PC-9 (cell line): ENCODE data around the gene SASH1.

Experiments used
- CTCF ChIP-seq: fragments of 200-600 bp; sonication (generic); conservative IDR thresholded peaks from 2 replicates; pipeline ENCODE4 v1.6.1; 2017; ENCODE audit warnings: mixed run types, antibody characterized with exemption, mild to moderate bottlenecking, moderate library complexity
- EZH2 ChIP-seq: fragments of 200-600 bp; sonication (generic); IDR thresholded peaks from 2 replicates; pipeline ENCODE4 v1.8.0; 2017; ENCODE audit warnings: antibody characterized with exemption, low read depth

DNA sequence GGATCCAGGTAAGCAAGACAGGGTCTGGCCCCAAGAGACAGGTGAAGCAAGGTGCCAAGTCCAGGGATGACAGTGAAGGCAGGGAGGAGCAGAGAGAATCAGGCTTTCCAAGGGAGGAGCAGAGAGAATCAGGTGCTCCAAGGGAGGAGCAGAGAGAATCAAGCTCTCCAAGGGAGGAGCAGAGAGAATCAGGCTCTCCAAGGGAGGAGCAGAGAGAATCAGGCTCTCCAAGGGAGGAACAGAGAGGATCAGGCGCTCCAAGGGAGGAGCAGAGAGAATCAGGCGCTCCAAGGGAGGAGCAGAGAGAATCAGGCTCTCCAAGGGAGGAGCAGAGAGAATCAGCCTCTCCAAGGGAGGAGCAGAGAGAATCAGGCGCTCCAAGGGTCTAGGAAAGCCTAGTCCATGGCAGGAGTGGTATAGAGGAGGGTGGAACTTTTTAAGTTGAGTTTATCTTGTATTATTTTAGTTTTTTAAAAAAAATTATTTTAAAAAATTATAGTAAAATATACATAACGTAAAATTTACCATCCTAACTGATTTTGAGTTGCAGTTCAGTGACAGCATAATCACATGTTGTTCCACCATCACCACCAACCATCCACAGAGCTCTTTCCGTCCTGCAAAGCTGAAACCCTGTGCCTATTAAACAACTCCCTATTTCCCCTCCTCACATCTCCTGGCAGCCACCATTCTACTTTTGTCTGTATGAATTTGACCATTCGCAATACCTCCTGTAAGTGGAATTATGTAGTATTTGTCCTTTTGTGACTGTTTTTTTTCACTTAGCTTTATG, 64.1 kb downstream of the SASH1 start:
- no peak for TF ChIP-seq CTCF
- TF ChIP-seq EZH2 = no peak
